Measurements from ENCODE around the gene DACH1.

DACH1 gene

GRCh38 chr13:71394176-71394575 lies 472.8 kb downstream of the DACH1 start:
- no peak for DNase-seq (ENCODE audit: low spot score)
